Kidney tubule cell (primary cell): ENCODE results near the gene NDFIP2.
"Not testable (repeated sequence)": the region's sequence is repeated elsewhere in the genome, so short reads cannot be mapped to it uniquely, and the experiment has no call there.

ENCODE experiments used
- DNase-seq: peaks from one replicate; pipeline ENCODE4 v3.0.0-alpha.2; 2018; ENCODE audit warnings: low spot score

Gene NDFIP2

GRCh38 chr13:79534596-79534995 is 53.6 kb downstream of the NDFIP2 start:
- DNase-seq: no peak

GRCh38 chr13:79538757-79539156 is 57.8 kb downstream of the NDFIP2 start:
- DNase-seq: no peak

DNA sequence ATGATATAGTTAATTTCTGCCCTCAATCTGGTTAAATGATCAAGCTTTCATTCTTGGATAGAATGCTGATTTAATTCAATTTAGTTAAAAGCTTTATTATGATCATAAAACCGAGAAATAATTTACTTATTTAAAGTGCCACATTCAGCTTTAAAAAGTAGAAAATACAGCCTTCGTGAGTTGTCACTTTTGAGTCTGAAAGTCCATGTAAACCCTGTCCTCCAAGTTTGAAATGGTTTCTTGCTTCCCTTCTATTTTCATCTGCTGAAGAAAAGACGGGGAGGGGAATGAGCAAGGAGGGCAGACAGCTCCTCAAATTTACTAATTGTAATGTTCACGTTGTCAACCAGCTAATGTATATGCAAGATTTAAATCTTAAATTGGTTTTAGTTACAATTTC is 59.5 kb downstream of the NDFIP2 start:
- no peak for DNase-seq

GRCh38 chr13:79541426-79542049 is 60.6 kb downstream of the NDFIP2 start:
- DNase-seq: peak; percentile 72

DNA sequence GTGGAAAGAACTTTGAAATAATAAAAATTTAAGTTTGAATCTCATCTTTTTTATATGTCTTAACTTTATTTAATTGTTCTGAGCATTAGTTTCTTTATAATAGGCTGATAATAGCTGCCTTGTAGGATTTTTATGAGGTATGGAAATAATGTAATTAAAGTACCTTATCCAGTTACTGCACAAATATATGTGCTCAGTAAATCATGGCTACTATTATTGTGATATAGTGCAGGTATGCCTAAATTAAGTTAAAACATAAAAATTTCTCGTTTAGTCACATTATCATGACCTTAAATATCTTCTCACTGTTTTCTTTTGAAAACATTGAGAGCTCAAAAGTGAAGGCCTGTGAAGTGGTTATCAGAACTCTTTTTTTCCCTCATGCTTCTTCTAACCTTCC is 62.9 kb downstream of the NDFIP2 start:
- DNase-seq: no peak

- no peak for DNase-seq
Observed at GRCh38 chr13:79547211-79548195, 66.5 kb downstream of the NDFIP2 start.

DNA sequence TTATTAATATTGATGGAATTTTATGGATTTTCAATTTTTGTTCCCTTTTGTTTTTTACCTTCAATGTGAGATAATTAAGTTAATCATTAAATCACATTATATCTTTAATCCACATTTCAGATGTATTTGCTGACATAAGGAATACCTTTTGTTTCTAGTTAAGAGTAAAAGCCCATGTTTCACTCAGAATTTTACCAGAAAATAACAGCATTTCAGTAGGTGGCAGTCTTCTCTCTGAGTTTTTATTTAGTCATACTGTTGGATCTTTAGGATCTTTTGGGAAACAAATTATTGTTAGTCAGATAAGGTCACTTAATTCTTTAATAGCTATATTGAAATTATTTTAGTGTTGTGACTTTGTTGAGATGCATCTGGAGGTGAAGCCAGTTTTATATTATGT is 67.9 kb downstream of the NDFIP2 start:
- no peak for DNase-seq

DNA sequence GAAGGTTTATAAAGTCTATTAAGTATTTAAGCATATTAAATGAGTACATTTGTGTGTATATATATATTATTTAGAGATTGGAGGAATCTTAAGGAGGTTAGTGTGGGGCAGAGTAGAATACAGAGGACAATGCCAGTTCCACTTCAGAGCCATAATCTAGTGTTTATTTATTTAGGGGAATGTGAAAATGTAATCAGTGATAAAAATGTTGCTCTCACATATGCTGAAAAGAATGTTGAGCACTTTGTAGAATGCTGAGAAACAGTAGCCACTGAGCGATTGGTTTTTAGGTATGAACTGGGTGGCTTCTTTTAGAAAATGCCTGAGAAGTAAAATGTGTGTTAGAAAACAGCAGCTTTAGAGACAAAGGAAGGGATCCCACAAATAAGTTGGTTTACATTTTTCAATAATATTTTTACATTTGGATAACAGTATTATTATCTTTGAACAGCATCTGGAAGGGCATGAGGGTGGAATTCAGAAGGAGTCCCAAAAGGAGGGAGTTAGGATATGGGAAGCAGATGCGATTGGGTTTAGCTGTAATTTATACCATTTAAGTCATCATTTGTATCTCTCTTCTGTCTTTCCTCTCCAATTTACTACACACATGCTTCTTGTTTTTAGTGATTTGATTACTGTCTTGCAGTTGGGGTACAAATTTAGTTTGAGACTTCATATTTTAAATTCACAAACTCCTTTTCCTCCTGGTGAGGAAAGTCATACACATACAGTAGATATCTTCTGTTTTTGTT is 68.6 kb downstream of the NDFIP2 start:
- no peak for DNase-seq

- no peak for DNase-seq
Observed at GRCh38 chr13:79557666-79558065, 76.7 kb downstream of the NDFIP2 start.

DNA sequence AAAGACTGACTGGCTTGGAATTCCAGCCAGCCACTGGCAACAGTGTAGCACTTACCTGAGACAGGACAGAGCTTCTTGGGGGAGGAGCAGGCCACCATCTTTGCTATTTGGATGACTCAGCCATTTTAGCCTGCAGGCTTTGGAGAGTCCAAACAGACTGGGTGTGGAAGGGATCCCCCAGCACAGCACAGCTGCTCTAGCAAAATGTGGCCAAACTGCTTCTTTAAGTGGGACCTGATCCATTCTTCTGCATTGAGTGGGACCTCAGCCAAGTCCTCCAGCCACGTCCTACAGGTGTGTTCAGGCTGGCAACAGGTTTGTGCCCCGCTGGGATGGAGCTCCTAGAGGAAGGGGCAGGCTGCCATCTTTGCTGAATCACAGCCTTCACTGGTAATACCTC is 80.0 kb downstream of the NDFIP2 start:
- peak; percentile 5 for DNase-seq

- DNase-seq: no peak
Observed at GRCh38 chr13:79562557-79562956, 81.6 kb downstream of the NDFIP2 start.

- no peak for DNase-seq
Observed at GRCh38 chr13:79566118-79566517, 85.2 kb downstream of the NDFIP2 start.

GRCh38 chr13:79571147-79571546 is 90.2 kb downstream of the NDFIP2 start:
- no peak for DNase-seq

DNA sequence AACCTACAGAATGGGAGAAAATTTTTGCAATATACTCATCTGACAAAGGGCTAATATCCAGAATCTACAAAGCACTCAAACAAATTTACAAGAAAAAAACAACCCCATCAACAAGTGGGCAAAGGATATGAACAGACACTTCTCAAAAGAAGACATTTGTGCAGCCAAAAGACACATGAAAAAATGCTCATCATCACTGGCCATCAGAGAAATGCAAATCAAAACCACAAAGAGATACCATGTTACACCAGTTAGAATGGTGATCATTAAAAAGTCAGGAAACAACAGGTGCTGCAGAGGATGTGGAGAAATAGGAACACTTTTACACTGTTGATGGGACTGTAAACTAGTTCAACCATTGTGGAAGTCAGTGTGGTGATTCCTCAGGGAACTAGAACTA is 92.9 kb downstream of the NDFIP2 start:
- not testable (repeated sequence) for DNase-seq

DNA sequence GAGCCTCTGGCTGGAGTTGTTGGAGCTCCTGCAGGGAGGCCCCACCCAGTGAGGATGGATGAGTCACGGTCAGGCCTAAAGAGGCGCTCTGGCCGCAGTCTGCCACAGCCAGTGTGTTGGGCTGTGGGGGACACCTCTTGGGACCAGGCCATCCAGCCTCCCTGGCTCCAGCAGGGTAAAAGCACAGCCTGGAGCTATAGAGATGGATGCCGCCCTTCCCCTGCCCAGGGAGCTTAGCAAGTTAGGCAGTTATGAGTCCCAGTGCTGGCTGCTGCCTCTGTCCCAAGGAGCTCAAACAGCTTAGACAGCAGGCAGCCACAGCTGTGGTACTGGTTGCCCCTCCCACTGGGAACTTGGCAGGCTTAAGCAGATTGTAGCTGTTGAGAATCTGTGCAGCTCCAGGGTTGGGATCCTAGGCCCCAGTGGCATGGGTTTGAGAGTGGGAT is 100.9 kb downstream of the NDFIP2 start:
- DNase-seq: no peak

DNA sequence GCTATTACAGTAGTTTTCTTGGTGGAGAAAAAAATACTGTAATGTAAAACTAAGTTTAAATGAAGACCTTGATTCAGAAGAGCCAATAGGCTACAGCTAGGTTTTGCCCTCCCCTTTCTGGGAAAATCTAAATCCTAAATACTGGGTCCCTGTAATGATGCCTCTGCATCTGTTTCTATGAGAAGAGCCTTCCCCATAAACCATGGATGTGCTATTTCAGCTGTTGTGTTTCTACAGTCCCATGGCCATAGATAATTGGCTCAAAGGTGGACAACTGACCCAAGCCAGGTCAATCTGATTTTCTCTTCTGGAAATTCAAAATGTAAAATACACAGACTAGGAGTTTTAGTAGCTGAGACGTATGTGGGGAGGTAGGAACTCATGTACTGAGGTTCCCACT is 101.9 kb downstream of the NDFIP2 start:
- no peak for DNase-seq

- no peak for DNase-seq
Observed at GRCh38 chr13:79585033-79585432, 104.1 kb downstream of the NDFIP2 start.

DNA sequence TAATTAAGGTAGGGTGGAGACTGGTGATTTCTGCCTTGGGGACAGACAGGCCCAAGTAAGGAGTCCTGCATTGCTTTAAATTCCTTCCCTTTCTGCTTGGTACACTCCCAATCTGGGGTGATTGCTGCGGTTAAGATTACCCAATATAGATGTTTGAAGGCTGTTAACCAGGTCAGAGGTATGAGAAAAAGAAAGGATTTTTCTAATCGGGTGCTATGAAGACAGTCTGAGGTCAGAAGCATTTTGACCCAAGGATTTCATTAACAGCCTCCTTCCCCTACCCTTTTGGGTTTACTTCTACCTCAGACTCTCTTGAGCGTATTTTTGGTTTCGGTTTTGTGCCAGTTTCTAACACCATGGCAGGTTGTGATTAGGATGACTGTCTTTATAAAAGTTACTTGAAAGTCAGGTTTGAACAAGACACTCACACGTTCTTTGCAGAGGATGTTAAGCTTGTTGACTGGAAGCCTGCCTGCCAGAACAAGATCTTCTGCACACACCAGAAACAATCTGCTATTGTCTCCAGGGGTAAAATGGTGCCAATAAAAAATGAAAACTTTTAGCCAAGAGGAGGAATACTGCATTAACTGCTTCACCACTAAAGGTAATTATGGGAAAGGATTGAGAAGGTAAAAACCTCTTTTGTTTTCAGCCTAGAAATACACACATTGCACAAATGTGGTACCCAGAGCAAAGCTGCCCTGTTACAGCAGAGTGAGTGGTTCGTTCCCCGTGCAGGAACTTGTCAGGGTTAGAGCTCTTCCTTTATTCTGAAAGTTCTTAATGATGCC is 108.8 kb downstream of the NDFIP2 start:
- no peak for DNase-seq

GRCh38 chr13:79590394-79590676 is 109.4 kb downstream of the NDFIP2 start:
- DNase-seq: no peak

DNA sequence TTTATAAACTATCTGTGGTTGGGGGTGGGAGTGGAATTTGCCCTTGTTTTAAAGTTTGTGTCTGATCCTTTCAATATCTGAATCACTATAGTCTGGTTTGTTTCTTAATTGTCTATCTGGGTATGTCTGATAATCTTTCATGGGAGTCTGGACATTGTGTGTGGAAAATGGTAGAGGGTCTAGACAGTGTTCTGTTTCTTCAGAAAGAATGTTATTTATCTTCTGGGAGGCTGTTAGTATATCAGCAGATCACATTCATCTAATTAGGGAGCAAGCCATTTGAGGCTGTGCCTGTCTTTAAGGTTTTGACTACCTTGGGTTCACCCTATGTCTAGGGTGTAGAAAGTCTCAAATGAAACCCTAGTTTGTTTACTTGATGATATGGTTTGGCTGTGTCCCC is 110.5 kb downstream of the NDFIP2 start:
- no peak for DNase-seq

- DNase-seq: no peak
Observed at GRCh38 chr13:79593121-79593520, 112.2 kb downstream of the NDFIP2 start.

- peak; percentile 51 for DNase-seq
Observed at GRCh38 chr13:79593641-79594275, 112.8 kb downstream of the NDFIP2 start.
